Activated T-helper 2 cell treated with anti-CD3 and anti-CD28 coated beads, Interferon-gamma antibody, Interleukin-2, Interleukin-4, amounts not matched to agents 10 μg/mL and 5 μg/mL and 100 μg/mL, durations not matched to agents 14 hours and 24 hours and 36 hours (primary cell): Measurements from ENCODE around the gene DACH1. TPM values are rescaled to one million over a fixed set of nuclear protein-coding genes. Genes with fewer than 3 reads are reported as not detected.

Experiments
- DNase-seq: peaks from one replicate; pipeline ENCODE4 v3.0.0; 2021; ENCODE audit warnings: low spot score
- H3K27ac Mint-ChIP-seq: one replicate; pipeline ENCODE4 v1.8.0; 2021; ENCODE audit warnings: mixed read lengths
- H3K27me3 Mint-ChIP-seq: one replicate; pipeline ENCODE4 v1.8.0; 2021; ENCODE audit warnings: low read depth, mixed read lengths
- H3K36me3 Mint-ChIP-seq: one replicate; pipeline ENCODE4 v1.8.0; 2021; ENCODE audit warnings: low read depth, mixed read lengths
- H3K4me1 Mint-ChIP-seq: one replicate; pipeline ENCODE4 v1.8.0; 2021; ENCODE audit warnings: low read depth, mixed read lengths
- H3K4me3 Mint-ChIP-seq: one replicate; pipeline ENCODE4 v1.8.0; 2021; ENCODE audit warnings: low read depth, mild to moderate bottlenecking, moderate library complexity, mixed read lengths
- H3K9me3 Mint-ChIP-seq: one replicate; pipeline ENCODE4 v1.8.0; 2021; ENCODE audit warnings: mixed read lengths
- intact Hi-C: fragments of 100-400 bp; cut with micrococcal nuclease; formaldehyde crosslinking; loops from one replicate; pipeline ENCODE4 v1.15.1; 2023
- total RNA-seq: library from RNA; stranded (reverse); gene quantifications from 2 replicates; pipeline ENCODE4 v1.2.3, GENCODE V29; 2022

DACH1 gene
- total RNA-seq, 1 donor from 2014 or later, result not detected

GRCh38 chr13:71589032-71589431 is 278.0 kb downstream of the DACH1 start:
- Mint-ChIP-seq H3K4me3 (no peak overlapping the region), H3K27ac (no peak overlapping the region)
- intact Hi-C loops, result no loop called here

GRCh38 chr13:71587817-71588216 is 279.2 kb downstream of the DACH1 start:
- intact Hi-C loops, result no loop called here
- no peaks in the 10 kb centered on the region for H3K9me3 Mint-ChIP-seq
- H3K4me1 Mint-ChIP-seq, result no peaks in the 10 kb centered on the region
- no peak overlapping the region for H3K4me3 Mint-ChIP-seq
- DNase-seq, result no peak
- no peaks in the 10 kb centered on the region for H3K27me3 Mint-ChIP-seq
- no peaks in the 10 kb centered on the region for H3K36me3 Mint-ChIP-seq
- no peak overlapping the region for H3K27ac Mint-ChIP-seq

More at GRCh38 chr13:71589032-71589431, 278.0 kb downstream of the DACH1 start:
- no peaks in the 10 kb centered on the region for H3K4me1 Mint-ChIP-seq
- no peaks in the 10 kb centered on the region for H3K36me3 Mint-ChIP-seq
- no peak for DNase-seq
- H3K9me3 Mint-ChIP-seq, result no peaks in the 10 kb centered on the region
- no peaks in the 10 kb centered on the region for H3K27me3 Mint-ChIP-seq

GRCh38 chr13:71587193-71587592 is 279.8 kb downstream of the DACH1 start:
- Mint-ChIP-seq H3K9me3 (no peaks in the 10 kb centered on the region), H3K27ac (no peak overlapping the region), H3K36me3 (no peaks in the 10 kb centered on the region), H3K27me3 (no peaks in the 10 kb centered on the region), H3K4me3 (no peak overlapping the region), H3K4me1 (no peaks in the 10 kb centered on the region)
- no peak for DNase-seq
- intact Hi-C loops, result no loop called here

GRCh38 chr13:71583581-71583980 is 283.4 kb downstream of the DACH1 start:
- no peaks in the 10 kb centered on the region for H3K27me3 Mint-ChIP-seq
- no peaks in the 10 kb centered on the region for H3K36me3 Mint-ChIP-seq
- no peak overlapping the region for H3K27ac Mint-ChIP-seq
- H3K9me3 Mint-ChIP-seq, result no peaks in the 10 kb centered on the region
- H3K4me1 Mint-ChIP-seq, result no peaks in the 10 kb centered on the region
- DNase-seq, result no peak
- intact Hi-C loops, result no loop called here
- no peak overlapping the region for H3K4me3 Mint-ChIP-seq

GRCh38 chr13:71580614-71581013 is 286.4 kb downstream of the DACH1 start:
- Mint-ChIP-seq H3K27ac (no peak overlapping the region), H3K9me3 (no peaks in the 10 kb centered on the region), H3K27me3 (no peaks in the 10 kb centered on the region), H3K4me1 (no peaks in the 10 kb centered on the region), H3K36me3 (no peaks in the 10 kb centered on the region), H3K4me3 (no peak overlapping the region)
- DNase-seq, result no peak
- intact Hi-C loops, result no loop called here

- DNase-seq, result no peak
- Mint-ChIP-seq H3K27me3 (no peaks in the 10 kb centered on the region), H3K9me3 (no peaks in the 10 kb centered on the region), H3K36me3 (no peaks in the 10 kb centered on the region), H3K27ac (no peak overlapping the region), H3K4me1 (no peaks in the 10 kb centered on the region), H3K4me3 (no peak overlapping the region)
- intact Hi-C loops, result no loop called here
Measured at GRCh38 chr13:71578048-71578447, 289.0 kb downstream of the DACH1 start.

- Mint-ChIP-seq H3K36me3 (no peaks in the 10 kb centered on the region), H3K4me3 (no peak overlapping the region), H3K27me3 (no peaks in the 10 kb centered on the region), H3K9me3 (no peaks in the 10 kb centered on the region), H3K27ac (no peak overlapping the region), H3K4me1 (no peaks in the 10 kb centered on the region)
- intact Hi-C loops, result no loop called here
- DNase-seq, result no peak
Measured at GRCh38 chr13:71577127-71577526, 289.9 kb downstream of the DACH1 start.

GRCh38 chr13:71576571-71576970 is 290.4 kb downstream of the DACH1 start:
- no peak for DNase-seq
- intact Hi-C loops, result no loop called here
- Mint-ChIP-seq H3K4me3 (no peak overlapping the region), H3K27ac (no peak overlapping the region), H3K4me1 (no peaks in the 10 kb centered on the region), H3K27me3 (no peaks in the 10 kb centered on the region), H3K9me3 (no peaks in the 10 kb centered on the region), H3K36me3 (no peaks in the 10 kb centered on the region)

- Mint-ChIP-seq H3K4me1 (no peaks in the 10 kb centered on the region), H3K27me3 (no peaks in the 10 kb centered on the region), H3K36me3 (no peaks in the 10 kb centered on the region), H3K9me3 (no peaks in the 10 kb centered on the region), H3K4me3 (no peak overlapping the region), H3K27ac (no peak overlapping the region)
- no peak for DNase-seq
- intact Hi-C loops, result no loop called here
Measured at GRCh38 chr13:71546881-71547280, 320.1 kb downstream of the DACH1 start.

- Mint-ChIP-seq H3K36me3 (no peaks in the 10 kb centered on the region), H3K4me3 (no peak overlapping the region), H3K4me1 (no peaks in the 10 kb centered on the region), H3K27me3 (no peaks in the 10 kb centered on the region), H3K27ac (no peak overlapping the region), H3K9me3 (no peaks in the 10 kb centered on the region)
- no peak for DNase-seq
- intact Hi-C loops, result no loop called here
Measured at GRCh38 chr13:71540098-71540497, 326.9 kb downstream of the DACH1 start.

GRCh38 chr13:71536201-71536600 is 330.8 kb downstream of the DACH1 start:
- no peaks in the 10 kb centered on the region for H3K4me1 Mint-ChIP-seq
- no peak for DNase-seq

GRCh38 chr13:71524613-71525304 is 342.2 kb downstream of the DACH1 start:
- H3K4me3 Mint-ChIP-seq, result no peak overlapping the region
- no peaks in the 10 kb centered on the region for H3K4me1 Mint-ChIP-seq
- H3K36me3 Mint-ChIP-seq, result no peaks in the 10 kb centered on the region
- H3K27me3 Mint-ChIP-seq, result no peaks in the 10 kb centered on the region
- no peak for DNase-seq
- intact Hi-C loops, result no loop called here
- H3K27ac Mint-ChIP-seq, result no peak overlapping the region
- H3K9me3 Mint-ChIP-seq, result no peaks in the 10 kb centered on the region

More at GRCh38 chr13:71536201-71536600, 330.8 kb downstream of the DACH1 start:
- H3K36me3 Mint-ChIP-seq, result no peaks in the 10 kb centered on the region
- no peak overlapping the region for H3K4me3 Mint-ChIP-seq
- H3K9me3 Mint-ChIP-seq, result no peaks in the 10 kb centered on the region
- intact Hi-C loops, result no loop called here
- H3K27me3 Mint-ChIP-seq, result no peaks in the 10 kb centered on the region
- no peak overlapping the region for H3K27ac Mint-ChIP-seq

GRCh38 chr13:71524245-71524612 is 342.8 kb downstream of the DACH1 start:
- DNase-seq, result no peak
- no peak overlapping the region for H3K4me3 Mint-ChIP-seq
- H3K4me1 Mint-ChIP-seq, result no peaks in the 10 kb centered on the region
- no peak overlapping the region for H3K27ac Mint-ChIP-seq
- intact Hi-C loops, result no loop called here
- no peaks in the 10 kb centered on the region for H3K9me3 Mint-ChIP-seq
- no peaks in the 10 kb centered on the region for H3K27me3 Mint-ChIP-seq
- H3K36me3 Mint-ChIP-seq, result no peaks in the 10 kb centered on the region
